SK-N-SH (cell line): Measurements from ENCODE around the gene TJP3. TPM values are rescaled to one million over a fixed set of nuclear protein-coding genes. Genes with fewer than 3 reads are reported as not detected.

Experiments
- CTCF ChIA-PET: fragments of 300-600, 350-600 bp; formaldehyde crosslinking; extraction: SDS; loops from one replicate; lab custom pipeline; 2021; lab: Yijun Ruan, JAX
- POLR2A ChIA-PET: fragments of 350-600 bp; sonication (Branson Sonifier 250); formaldehyde crosslinking; extraction: SDS; loops from one replicate; lab custom pipeline; 2020; ENCODE audit warnings: antibody characterized with exemption, inconsistent platforms; lab: Yijun Ruan, JAX
- DNase-seq: peaks from one replicate; pipeline ENCODE4 v3.0.0; 2012
- H2AFZ ChIP-seq: fragments of 200-600 bp; sonication (generic); 2 replicates; pipeline ENCODE4 v1.8.1; 2016; ENCODE audit warnings: antibody characterized with exemption, mild to moderate bottlenecking, low read depth
- H3F3A ChIP-seq: fragments of 200-600 bp; sonication (generic); replicated peaks from 2 replicates; pipeline ENCODE3; 2016; ENCODE audit warnings: antibody characterized with exemption, mild to moderate bottlenecking; ENCODE audit not compliant: insufficient read depth
- H3K27ac ChIP-seq, 2 experiments: fragments of 200-500 bp in 1 of 2; fragments of 200-600 bp in 1 of 2; sonication (Bioruptor generic) in 1 of 2; sonication (generic), shearing (Covaris generic) in 1 of 2; 2 replicates each; pipeline versions ENCODE4 v1.5.1 to v1.6.1; 2014 to 2016; ENCODE audit warnings: low read depth in 2 of 2, inconsistent platforms in 1 of 2, low read length in 1 of 2, mild to moderate bottlenecking in 1 of 2, mixed read lengths in 1 of 2
- H3K27me3 ChIP-seq: fragments of 200-600 bp; sonication (generic), shearing (Covaris generic); 2 replicates; pipeline ENCODE4 v1.6.1; 2016; ENCODE audit warnings: mixed run types; ENCODE audit not compliant: insufficient read depth
- H3K36me3 ChIP-seq, 2 experiments: fragments of 200-500 bp in 1 of 2; fragments of 200-600 bp in 1 of 2; sonication (Bioruptor generic) in 1 of 2; sonication (generic) in 1 of 2; replicated peaks in 1 of 2; 2 replicates each; pipeline versions ENCODE3 to v1.5.1; 2014 to 2016; ENCODE audit warnings: low read length in 1 of 2, mild to moderate bottlenecking in 1 of 2; ENCODE audit not compliant: insufficient read depth in 2 of 2, control insufficient read depth in 1 of 2
- H3K4me1 ChIP-seq, 2 experiments: fragments of 200-500 bp in 1 of 2; fragments of 200-600 bp in 1 of 2; sonication (Bioruptor generic) in 1 of 2; sonication (generic), shearing (Covaris generic) in 1 of 2; 2 replicates each; pipeline versions ENCODE4 v1.5.1 to v1.6.1; 2014 to 2016; ENCODE audit warnings: low read depth in 1 of 2, low read length in 1 of 2, mixed run types in 1 of 2; ENCODE audit not compliant: insufficient read depth in 2 of 2, control insufficient read depth in 1 of 2
- H3K4me2 ChIP-seq: fragments of 200-600 bp; sonication (generic), shearing (Covaris generic); 2 replicates; pipeline ENCODE4 v1.6.1; 2017; ENCODE audit warnings: mixed run types
- H3K4me3 ChIP-seq, 2 experiments: fragments of 200-500 bp in 1 of 2; fragments of 200-600 bp in 1 of 2; sonication (Bioruptor generic) in 1 of 2; sonication (generic), shearing (Covaris generic) in 1 of 2; 2 replicates each; pipeline versions ENCODE4 v1.5.1 to v1.8.1; 2014 to 2016; ENCODE audit warnings: low read depth in 2 of 2, inconsistent platforms in 1 of 2, low read length in 1 of 2, mild to moderate bottlenecking in 1 of 2, mixed read lengths in 1 of 2, moderate library complexity in 1 of 2
- H3K79me2 ChIP-seq: fragments of 200-600 bp; sonication (generic); 2 replicates; pipeline ENCODE4 v1.8.1; 2017; ENCODE audit warnings: mild to moderate bottlenecking; ENCODE audit not compliant: insufficient read depth
- H3K9ac ChIP-seq: fragments of 200-600 bp; sonication (generic); 2 replicates; pipeline ENCODE4 v1.6.1; 2017; ENCODE audit warnings: mixed run types
- H3K9me2 ChIP-seq: fragments of 200-600 bp; sonication (generic); 2 replicates; pipeline ENCODE4 v1.6.1; 2017; ENCODE audit warnings: mixed run types
- H3K9me3 ChIP-seq: fragments of 200-600 bp; sonication (generic); 2 replicates; pipeline ENCODE4 v1.6.1; 2017; ENCODE audit warnings: mixed run types, mild to moderate bottlenecking, moderate library complexity
- H4K20me1 ChIP-seq: fragments of 200-600 bp; sonication (generic); 2 replicates; pipeline ENCODE4 v1.6.1; 2017; ENCODE audit warnings: mild to moderate bottlenecking, mixed run types; ENCODE audit not compliant: insufficient read depth
- CTCF ChIP-seq: fragments of 200-600 bp; sonication (generic); IDR thresholded peaks from 2 replicates; pipeline ENCODE4 v1.6.1; 2017; ENCODE audit warnings: antibody characterized with exemption, mild to moderate bottlenecking, moderate library complexity
- ELF1 ChIP-seq: IDR thresholded peaks from 2 replicates; pipeline ENCODE4 v1.4.0; 2012
- EP300 ChIP-seq, 2 experiments: IDR thresholded peaks; 2 replicates each; pipeline versions ENCODE4 v1.4.0 to v1.6.1; 2012; ENCODE audit warnings: borderline replicate concordance in 1 of 2, low read depth in 1 of 2, low read length in 1 of 2
- FOSL2 ChIP-seq: IDR thresholded peaks from 2 replicates; pipeline ENCODE4 v1.4.0; 2012; ENCODE audit warnings: low read depth, mild to moderate bottlenecking, moderate library complexity, borderline replicate concordance
- FOXJ3 ChIP-seq: sonication (generic); formaldehyde crosslinking; IDR thresholded peaks from 2 replicates; pipeline ENCODE4 v1.5.1; 2020; ENCODE audit warnings: mild to moderate bottlenecking, missing genetic modification reagents
- FOXM1 ChIP-seq: IDR thresholded peaks from 2 replicates; pipeline ENCODE4 v1.4.0; 2012; ENCODE audit warnings: low read depth, mild to moderate bottlenecking
- GATA2 ChIP-seq: sonication (generic); formaldehyde crosslinking; IDR thresholded peaks from 2 replicates; pipeline ENCODE4 v1.5.0; 2020; ENCODE audit warnings: mild to moderate bottlenecking, missing genetic modification reagents
- JUND ChIP-seq: IDR thresholded peaks from 2 replicates; pipeline ENCODE4 v1.4.0; 2012
- MAX ChIP-seq: IDR thresholded peaks from 2 replicates; pipeline ENCODE4 v1.4.0; 2012; ENCODE audit warnings: low read depth
- MXI1 ChIP-seq: IDR thresholded peaks from 2 replicates; pipeline ENCODE4 v1.6.1; 2012; ENCODE audit warnings: mild to moderate bottlenecking, low read depth, low read length, improper control_type of control experiment
- NFIC ChIP-seq: IDR thresholded peaks from 2 replicates; pipeline ENCODE4 v1.4.0; 2012; ENCODE audit warnings: borderline replicate concordance
- NRF1 ChIP-seq: IDR thresholded peaks from 2 replicates; pipeline ENCODE4 v1.6.1; 2012; ENCODE audit warnings: low read depth, mild to moderate bottlenecking, low read length
- POLR2AphosphoS5 ChIP-seq: IDR thresholded peaks from 2 replicates; pipeline ENCODE4 v1.6.1; 2012; ENCODE audit warnings: low read depth, low read length
- RAD21 ChIP-seq: IDR thresholded peaks from 2 replicates; pipeline ENCODE4 v1.6.1; 2012; ENCODE audit warnings: mild to moderate bottlenecking, low read length
- REST ChIP-seq: IDR thresholded peaks from 2 replicates; pipeline ENCODE4 v1.6.1; 2012; ENCODE audit warnings: mild to moderate bottlenecking, low read depth, low read length, moderate library complexity
- RXRA ChIP-seq: IDR thresholded peaks from 2 replicates; pipeline ENCODE4 v1.4.0; 2012; ENCODE audit warnings: low read depth, mild to moderate bottlenecking, borderline replicate concordance
- YY1 ChIP-seq: IDR thresholded peaks from 2 replicates; pipeline ENCODE4 v1.4.0; 2012; ENCODE audit warnings: low read depth, mild to moderate bottlenecking
- WGBS: methylation state at CpG from one replicate; pipeline ENCODE4 v1.1.6; 2017; ENCODE audit warnings: low lambda C conversion rate; 5-methylcytosine and 5-hydroxymethylcytosine counted together
- polyA plus RNA-seq, 3 experiments: library from polyadenylated mRNA; depleted of rRNA; stranded (reverse); fragments of >200 nt; gene quantifications; 2 replicates each; pipeline ENCODE4 v1.2.3, GENCODE V29; 2012

TJP3 gene
- polyA plus RNA-seq, 1 of the 3 experiments (the other 2 are of a cell fraction): 0.36 TPM

- Histone ChIP-seq H3K4me1 (no peaks in the 10 kb centered on the region; a peak in 1 of 4 replicates), H3K79me2 (no peaks in the 10 kb centered on the region), H3K4me2 (no peak overlapping the region), H3K27me3 (peaks cover 48% of the 10 kb centered on the region), H3K9ac (no peak overlapping the region), H3K27ac (no peak overlapping the region), H3K4me3 (no peak overlapping the region), H2AFZ (no peak overlapping the region), H3K9me2 (no peaks in the 10 kb centered on the region), H3K9me3 (peaks cover 9% of the 10 kb centered on the region), H3K36me3 (no peaks in the 10 kb centered on the region), H3F3A (no peaks in the 10 kb centered on the region), H4K20me1 (no peaks in the 10 kb centered on the region)
- TF ChIP-seq REST: no peak
- TF ChIP-seq NRF1: no peak
- no peak for TF ChIP-seq CTCF
- TF ChIP-seq JUND: no peak
- TF ChIP-seq GATA2: no peak
- no peak for TF ChIP-seq RAD21
- TF ChIP-seq RXRA: no peak
- no peak for TF ChIP-seq MXI1
- no peak for TF ChIP-seq FOXM1
- no peak for TF ChIP-seq MAX
- TF ChIP-seq FOSL2: no peak
- no peak for TF ChIP-seq NFIC
- TF ChIP-seq YY1: no peak
- TF ChIP-seq ELF1: no peak
- TF ChIP-seq EP300 (IDR thresholded peaks at IDR 0.05; ENCODE audit: borderline replicate concordance in 1 of 2, low read depth in 1 of 2, low read length in 1 of 2): no peak
- no peak for TF ChIP-seq POLR2AphosphoS5
- TF ChIP-seq FOXJ3 (CRISPR knock-in tag): no peak
- CTCF ChIA-PET: interaction anchor here (0.6 to 2.9 kb wide), 4 partner anchors 20 to 41 kb away, joined by 3 to 10 read pairs (median 3); partner anchors contain the start of gene APBA3
- WGBS: 44% methylated on average over 8 of the region's 9 CpGs
- POLR2A ChIA-PET: no interaction called here
- DNase-seq: no peak
Observed at GRCh38 chr19:3780786-3781304, 72.7 kb downstream of the TJP3 start.
